Activated T-cell treated with anti-CD3 and anti-CD28 coated beads, Interleukin-2, amount 50 U/mL, for 24 hours (primary cell): Measurements from ENCODE around the gene SGPL1.
"Not testable (repeated sequence)": the region's sequence is repeated elsewhere in the genome, so short reads cannot be mapped to it uniquely, and the experiment has no call there.

ENCODE experiments used
- DNase-seq: peaks from one replicate; pipeline ENCODE4 v3.0.0-alpha.2; 2020
- H3K27ac Mint-ChIP-seq: 2 replicates; pipeline ENCODE4 v1.8.0; 2020; ENCODE audit warnings: mild to moderate bottlenecking, mixed read lengths
- H3K27me3 Mint-ChIP-seq: 2 replicates; pipeline ENCODE4 v1.8.0; 2020; ENCODE audit warnings: mixed read lengths
- H3K36me3 Mint-ChIP-seq: 2 replicates; pipeline ENCODE4 v1.8.0; 2020; ENCODE audit warnings: low read depth, mixed read lengths
- H3K4me1 Mint-ChIP-seq: 2 replicates; pipeline ENCODE4 v1.8.0; 2020; ENCODE audit warnings: low read depth, mixed read lengths
- H3K4me3 Mint-ChIP-seq: 2 replicates; pipeline ENCODE4 v1.8.0; 2020; ENCODE audit warnings: mild to moderate bottlenecking, moderate library complexity, mixed read lengths
- H3K9me3 Mint-ChIP-seq: 2 replicates; pipeline ENCODE4 v1.8.0; 2020; ENCODE audit warnings: mixed read lengths

SGPL1 gene

DNA sequence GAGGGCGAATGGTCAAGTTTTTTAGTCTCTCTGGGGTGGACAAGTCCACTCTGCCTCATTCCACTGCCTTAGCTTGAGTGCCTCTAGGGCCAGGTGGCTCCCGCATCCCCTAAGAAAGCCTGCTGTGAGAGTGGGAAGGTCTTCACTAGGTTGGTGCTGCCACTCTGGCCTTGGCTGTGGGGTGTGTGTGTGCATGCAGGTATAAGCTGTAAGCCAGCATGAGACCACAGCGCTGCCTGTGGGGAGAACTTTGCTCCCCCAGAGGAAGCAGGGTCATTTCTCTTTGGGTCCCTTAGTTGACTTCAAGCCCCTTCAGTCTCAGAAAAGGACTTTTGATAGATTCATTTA is 98.1 kb downstream of the SGPL1 start:
- no peaks in the 10 kb centered on the region for H3K9me3 Mint-ChIP-seq
- H3K27ac Mint-ChIP-seq: no peak overlapping the region
- no peak for DNase-seq
- no peaks in the 10 kb centered on the region for H3K36me3 Mint-ChIP-seq
- no peaks in the 10 kb centered on the region for H3K4me1 Mint-ChIP-seq
- peaks cover 12% of the 10 kb centered on the region for H3K27me3 Mint-ChIP-seq
- H3K4me3 Mint-ChIP-seq: no peak overlapping the region

DNA sequence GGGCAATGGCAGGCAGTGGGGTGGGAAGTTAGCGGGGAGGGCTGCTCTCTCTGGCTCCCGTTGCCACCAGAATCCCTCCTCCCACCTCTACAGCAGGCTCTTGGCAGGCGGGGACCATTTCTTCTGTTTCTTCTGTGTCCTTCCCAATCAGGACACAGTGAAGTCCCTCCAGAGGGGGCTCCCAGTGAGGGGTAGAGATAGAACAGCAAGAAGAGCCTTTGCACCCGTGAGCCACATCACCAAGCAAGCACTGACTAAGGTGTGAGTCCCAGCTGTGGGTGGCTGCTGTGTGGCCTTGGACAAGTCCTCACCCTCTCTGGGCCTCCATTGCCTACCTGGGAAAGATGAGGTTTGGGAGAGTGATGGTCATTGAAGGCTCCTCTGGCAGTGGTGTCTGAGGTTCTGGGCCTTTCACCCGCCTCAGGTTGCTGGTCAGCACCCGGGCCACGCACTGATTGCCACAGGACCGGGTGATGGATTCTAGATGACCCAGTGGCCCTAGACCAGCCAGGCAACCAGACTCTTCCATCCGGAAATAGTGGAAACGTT is 98.6 kb downstream of the SGPL1 start:
- Mint-ChIP-seq H3K4me3 (no peak overlapping the region), H3K27ac (no peak overlapping the region), H3K27me3 (peaks cover 12% of the 10 kb centered on the region), H3K9me3 (no peaks in the 10 kb centered on the region), H3K36me3 (no peaks in the 10 kb centered on the region), H3K4me1 (no peaks in the 10 kb centered on the region)
- DNase-seq: no peak

DNA sequence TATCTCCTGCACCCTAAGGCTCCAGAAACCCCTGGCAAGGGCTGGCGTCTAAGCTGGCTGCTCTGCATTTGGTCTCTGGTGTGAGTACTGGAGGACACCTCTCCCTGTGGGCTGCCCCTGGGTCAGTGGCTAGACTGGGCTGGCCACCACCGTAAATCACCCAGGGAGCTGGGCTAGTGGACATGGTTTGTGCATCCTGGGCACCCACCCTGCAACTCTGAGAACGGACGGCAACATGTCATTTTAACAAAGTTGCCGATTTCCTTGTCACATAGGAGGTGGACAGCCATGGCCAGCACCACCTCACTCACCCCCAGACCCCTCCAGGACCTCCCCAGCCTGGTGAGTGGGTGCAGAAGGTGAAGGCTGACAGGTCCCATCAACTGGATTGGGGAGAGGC is 99.5 kb downstream of the SGPL1 start:
- H3K4me3 Mint-ChIP-seq: no peak overlapping the region
- H3K36me3 Mint-ChIP-seq: no peaks in the 10 kb centered on the region
- no peaks in the 10 kb centered on the region for H3K9me3 Mint-ChIP-seq
- no peak for DNase-seq
- no peaks in the 10 kb centered on the region for H3K4me1 Mint-ChIP-seq
- H3K27me3 Mint-ChIP-seq: peaks cover 18% of the 10 kb centered on the region
- no peak overlapping the region for H3K27ac Mint-ChIP-seq

DNA sequence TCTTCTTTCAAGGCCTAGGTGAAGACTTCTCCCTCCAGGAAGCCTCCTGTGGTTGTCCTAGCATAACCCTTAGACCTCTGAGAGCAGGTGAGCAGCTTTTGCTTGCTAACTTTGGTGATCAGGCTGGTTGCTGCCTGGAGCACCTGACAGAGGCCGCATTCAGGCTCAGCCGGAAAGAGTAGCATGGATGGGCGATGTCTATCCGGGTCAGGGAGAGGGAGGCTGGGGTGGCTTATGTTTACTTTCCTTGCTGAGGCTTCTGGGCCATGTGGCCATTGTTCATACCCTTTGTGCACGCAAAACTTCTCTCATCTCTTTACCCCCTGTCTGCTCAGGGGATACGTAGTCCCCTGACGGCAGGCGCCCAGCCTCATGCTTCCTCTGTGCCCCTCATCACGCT is 100.1 kb downstream of the SGPL1 start:
- no peaks in the 10 kb centered on the region for H3K9me3 Mint-ChIP-seq
- no peak for DNase-seq
- H3K4me3 Mint-ChIP-seq: no peak overlapping the region
- peaks cover 19% of the 10 kb centered on the region for H3K27me3 Mint-ChIP-seq
- H3K4me1 Mint-ChIP-seq: no peaks in the 10 kb centered on the region
- no peaks in the 10 kb centered on the region for H3K36me3 Mint-ChIP-seq
- H3K27ac Mint-ChIP-seq: peak overlapping the region; percentile 61

DNA sequence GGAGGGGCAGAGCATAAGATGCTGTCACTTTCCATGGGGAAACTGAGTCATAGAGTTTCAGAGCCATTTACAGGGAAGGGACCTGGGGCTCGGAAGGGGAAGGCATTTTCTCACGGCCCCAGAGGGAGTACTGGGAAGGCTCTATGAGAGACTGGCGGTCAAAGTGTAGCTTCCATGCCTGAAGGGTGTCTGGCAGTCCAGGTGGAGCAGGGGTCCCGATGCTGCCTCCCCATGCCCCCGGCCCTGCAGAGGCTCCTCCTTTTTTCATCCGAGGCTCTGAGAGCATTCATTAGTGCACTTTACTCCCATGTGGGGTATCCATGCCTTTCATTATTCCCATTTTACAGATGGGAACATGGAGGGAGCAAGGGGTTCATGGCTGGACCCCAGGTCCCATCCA is 100.5 kb downstream of the SGPL1 start:
- Mint-ChIP-seq H3K36me3 (no peaks in the 10 kb centered on the region), H3K9me3 (no peaks in the 10 kb centered on the region), H3K4me1 (no peaks in the 10 kb centered on the region)

DNA sequence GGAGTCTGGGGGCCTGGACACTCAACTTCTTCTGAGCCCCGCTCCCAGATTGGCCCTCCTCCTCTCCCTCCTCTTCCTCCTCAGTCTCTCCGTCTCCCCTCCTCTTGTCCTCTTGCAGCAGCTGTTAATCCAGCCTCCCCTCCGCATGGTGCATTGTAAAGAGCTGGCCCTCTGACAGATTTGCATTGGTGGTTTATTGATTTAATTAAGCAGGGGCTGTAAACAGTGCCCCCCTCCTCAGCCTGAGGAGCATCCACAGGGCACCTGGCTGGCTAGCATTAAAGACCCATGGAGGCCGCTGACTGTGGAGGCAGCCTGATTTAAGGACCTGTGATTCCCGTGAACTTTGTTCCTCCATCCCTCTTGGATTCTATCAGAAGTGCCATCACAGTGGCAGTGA is 101.5 kb downstream of the SGPL1 start:
- Mint-ChIP-seq H3K27ac (no peak overlapping the region), H3K36me3 (no peaks in the 10 kb centered on the region), H3K4me1 (no peaks in the 10 kb centered on the region), H3K9me3 (no peaks in the 10 kb centered on the region), H3K4me3 (no peak overlapping the region), H3K27me3 (peaks cover 28% of the 10 kb centered on the region)
- DNase-seq: no peak

More for the DNA sequence above, 100.5 kb downstream of the SGPL1 start:
- Mint-ChIP-seq H3K4me3 (no peak overlapping the region), H3K27me3 (peaks cover 22% of the 10 kb centered on the region), H3K27ac (no peak overlapping the region)
- DNase-seq: no peak

DNA sequence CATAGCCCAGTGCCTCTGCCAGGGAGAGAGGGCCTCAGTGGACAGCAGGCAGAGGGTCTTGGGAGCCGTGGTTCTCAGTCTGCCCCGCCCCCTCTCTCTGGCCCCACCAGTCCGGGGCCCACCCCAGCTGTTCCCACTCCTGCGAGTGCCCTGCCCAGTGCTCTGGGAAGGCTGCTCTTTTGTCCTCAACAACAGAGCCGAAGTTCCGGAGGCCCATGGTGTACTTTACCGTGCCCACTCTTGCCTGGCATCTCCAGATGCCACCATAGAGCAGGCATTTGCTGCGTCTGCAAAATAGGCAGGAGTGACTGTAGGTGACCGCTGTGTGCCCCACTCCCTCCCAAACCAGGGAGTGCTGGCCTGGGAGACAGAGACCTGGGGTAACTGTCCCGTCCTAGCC is 101.9 kb downstream of the SGPL1 start:
- Mint-ChIP-seq H3K4me3 (no peak overlapping the region), H3K36me3 (no peaks in the 10 kb centered on the region), H3K4me1 (no peaks in the 10 kb centered on the region), H3K9me3 (no peaks in the 10 kb centered on the region), H3K27ac (no peak overlapping the region), H3K27me3 (peaks cover 28% of the 10 kb centered on the region)
- DNase-seq: no peak

DNA sequence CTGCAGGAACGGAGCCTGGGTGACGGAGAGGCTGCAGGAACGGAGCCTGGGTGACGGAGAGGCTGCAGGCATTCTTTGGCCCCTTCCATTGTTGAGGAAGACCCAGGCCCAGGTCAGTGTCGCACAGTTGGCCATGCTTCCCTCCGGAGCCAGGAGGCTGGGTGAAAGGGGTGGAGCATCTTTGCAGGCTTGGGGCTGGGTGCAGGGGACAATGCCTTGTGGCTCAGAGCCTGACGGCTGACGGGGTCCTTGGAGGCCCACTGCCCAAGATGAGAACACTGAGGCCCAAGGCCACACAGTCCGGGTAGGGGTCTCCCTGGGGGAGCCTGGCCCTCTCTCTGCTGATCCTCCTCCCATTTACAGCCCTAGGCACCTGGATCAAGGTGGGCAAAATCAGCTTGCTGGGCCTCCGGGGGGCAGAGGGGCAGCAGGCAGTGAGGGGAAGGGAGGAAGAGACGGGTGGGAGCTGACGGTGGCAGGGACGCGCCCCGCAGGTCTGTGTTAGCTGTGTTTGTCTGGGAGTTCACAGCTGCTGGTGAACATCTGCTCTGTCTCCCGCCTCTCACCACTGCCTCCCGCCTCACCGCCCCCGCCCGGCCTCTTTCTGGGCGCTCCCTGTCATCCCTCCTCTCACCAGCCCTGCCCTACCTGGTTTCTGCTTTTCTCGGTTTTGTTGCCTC is 103.2 kb downstream of the SGPL1 start:
- no peak overlapping the region for H3K27ac Mint-ChIP-seq
- peaks cover 31% of the 10 kb centered on the region for H3K27me3 Mint-ChIP-seq
- no peaks in the 10 kb centered on the region for H3K36me3 Mint-ChIP-seq
- no peak overlapping the region for H3K4me3 Mint-ChIP-seq
- no peaks in the 10 kb centered on the region for H3K4me1 Mint-ChIP-seq
- DNase-seq: no peak
- H3K9me3 Mint-ChIP-seq: no peaks in the 10 kb centered on the region

DNA sequence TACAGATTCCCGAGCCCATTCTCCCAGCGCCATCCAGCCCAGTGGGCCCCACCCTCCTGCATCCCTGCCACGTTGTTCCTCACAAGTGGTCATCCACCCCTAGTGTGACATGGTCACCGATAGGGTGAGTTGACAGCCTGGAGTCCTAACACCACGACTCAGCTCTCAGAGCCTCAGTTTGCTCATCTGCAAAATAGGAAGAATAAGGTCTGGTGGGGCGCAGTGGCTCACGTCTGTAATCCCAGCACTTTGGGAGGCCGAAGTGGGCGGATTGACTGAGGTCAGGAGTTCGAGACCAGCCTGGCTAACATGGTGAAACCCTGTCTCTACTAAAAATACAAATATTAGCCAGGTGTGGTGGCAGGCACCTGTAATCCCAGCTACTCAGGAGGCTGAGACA is 104.2 kb downstream of the SGPL1 start:
- peaks cover 35% of the 10 kb centered on the region for H3K27me3 Mint-ChIP-seq
- H3K9me3 Mint-ChIP-seq, DNase-seq, H3K36me3 Mint-ChIP-seq, H3K27ac Mint-ChIP-seq, H3K4me1 Mint-ChIP-seq, H3K4me3 Mint-ChIP-seq: not testable (repeated sequence)

DNA sequence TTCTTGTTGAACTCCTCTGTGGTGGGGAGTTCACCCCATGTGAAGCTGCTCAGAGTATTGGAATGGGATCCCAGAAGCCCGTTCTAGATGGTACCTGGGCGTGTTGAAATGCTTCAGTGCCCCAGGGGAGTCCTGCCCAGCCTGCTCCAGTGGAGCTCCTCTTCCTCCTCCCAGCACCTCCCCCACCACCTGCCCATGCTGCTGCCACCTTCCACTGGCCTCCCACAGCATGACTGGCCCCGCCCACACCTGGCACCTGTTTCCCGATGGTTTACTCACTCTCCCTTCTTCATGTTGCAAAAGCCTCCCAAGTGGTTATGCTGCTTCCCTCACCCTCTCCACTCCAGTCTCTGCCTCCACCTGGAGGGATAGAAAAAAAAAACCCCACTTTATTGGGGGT is 104.8 kb downstream of the SGPL1 start:
- H3K27me3 Mint-ChIP-seq: peaks cover 34% of the 10 kb centered on the region

DNA sequence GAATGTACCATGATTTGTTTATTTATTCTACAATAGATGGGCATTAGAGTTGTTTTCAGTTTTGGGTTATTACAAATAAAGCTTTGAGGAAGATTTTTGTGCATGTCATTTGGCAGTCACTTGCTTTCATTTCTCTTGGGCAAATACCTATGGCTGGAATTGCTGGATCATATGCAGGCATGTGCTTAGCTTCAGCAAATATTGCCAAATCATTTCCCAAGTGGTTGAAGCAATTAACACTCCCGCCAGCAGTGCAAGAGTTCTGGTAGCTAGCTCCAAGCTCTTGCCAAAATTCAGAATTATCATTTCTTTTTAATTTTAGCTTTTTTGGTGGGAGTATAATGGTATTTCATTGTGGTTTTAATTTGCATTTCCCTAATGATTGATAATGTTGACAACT is 105.5 kb downstream of the SGPL1 start:
- H3K27ac Mint-ChIP-seq: no peak overlapping the region
- H3K4me1 Mint-ChIP-seq: peaks cover 2% of the 10 kb centered on the region
- no peak overlapping the region for H3K4me3 Mint-ChIP-seq
- no peak for DNase-seq
- no peaks in the 10 kb centered on the region for H3K36me3 Mint-ChIP-seq
- no peaks in the 10 kb centered on the region for H3K9me3 Mint-ChIP-seq
- H3K27me3 Mint-ChIP-seq: peaks cover 31% of the 10 kb centered on the region

More for the DNA sequence above, 104.8 kb downstream of the SGPL1 start:
- Mint-ChIP-seq H3K27ac (no peak overlapping the region), H3K9me3 (no peaks in the 10 kb centered on the region), H3K4me3 (no peak overlapping the region), H3K4me1 (peaks cover 2% of the 10 kb centered on the region), H3K36me3 (no peaks in the 10 kb centered on the region)
- DNase-seq: no peak

DNA sequence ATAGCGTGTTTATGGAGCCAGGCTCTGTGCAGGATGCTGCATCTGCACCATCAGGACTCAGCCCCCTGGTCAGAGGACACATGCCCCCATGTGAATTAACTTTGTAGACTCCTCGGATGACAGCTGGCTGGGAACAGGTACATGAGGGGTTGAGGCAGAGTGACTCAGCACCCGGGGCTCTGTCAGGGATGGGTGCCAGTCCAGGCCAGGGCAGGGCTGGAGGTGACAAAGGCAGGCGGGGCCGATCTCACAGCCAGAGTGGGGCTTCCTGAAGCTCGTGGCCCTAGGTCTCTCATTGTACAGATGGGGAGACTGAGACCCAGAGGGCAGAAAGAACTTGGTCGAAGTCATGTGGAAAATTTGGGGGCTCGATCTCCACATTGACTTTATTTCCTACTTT is 107.9 kb downstream of the SGPL1 start:
- Mint-ChIP-seq H3K27ac (no peak overlapping the region), H3K4me1 (peaks cover 2% of the 10 kb centered on the region), H3K9me3 (no peaks in the 10 kb centered on the region), H3K27me3 (peaks cover 23% of the 10 kb centered on the region), H3K36me3 (no peaks in the 10 kb centered on the region), H3K4me3 (no peak overlapping the region)
- DNase-seq: no peak

DNA sequence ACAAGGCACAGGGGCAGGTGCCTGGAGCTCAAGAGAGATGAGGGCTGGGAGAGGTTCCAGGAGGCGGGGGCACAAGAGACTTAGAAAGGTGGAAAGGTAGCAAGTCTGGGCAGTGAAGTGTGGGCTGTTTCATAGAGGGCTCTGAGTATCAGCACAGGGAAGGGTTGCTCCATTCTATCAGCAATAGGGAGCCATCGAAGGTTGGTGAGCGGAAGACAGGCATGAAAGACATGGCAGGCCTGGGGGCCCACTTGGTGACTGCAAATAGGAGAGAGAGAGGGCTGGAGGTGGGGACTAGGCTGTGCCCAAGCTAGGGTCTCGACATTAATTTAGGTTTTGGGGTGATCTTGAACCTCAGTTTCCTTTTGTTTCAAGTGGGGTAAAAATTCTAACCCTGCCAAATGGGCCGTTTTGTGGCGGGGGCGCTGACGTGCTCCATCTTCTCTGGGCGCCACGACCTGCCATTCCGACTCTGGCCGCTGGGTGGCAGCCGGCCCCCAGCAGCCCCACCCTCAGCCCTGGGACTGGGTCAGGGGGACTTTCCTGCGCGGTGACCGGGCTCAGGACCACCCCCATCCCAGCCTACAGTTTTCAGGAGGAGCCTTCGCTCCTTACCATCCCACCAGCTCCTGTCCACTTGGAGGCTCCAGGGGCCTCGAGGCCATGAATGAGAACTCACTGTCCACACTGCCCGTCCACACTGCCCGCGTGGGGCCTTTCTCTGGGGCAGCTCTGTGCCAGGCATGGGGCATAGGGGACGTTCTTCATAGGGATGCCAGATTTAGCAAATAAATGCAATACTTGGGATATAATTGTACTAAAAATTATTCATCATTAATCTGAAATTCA is 109.9 kb downstream of the SGPL1 start:
- no peaks in the 10 kb centered on the region for H3K9me3 Mint-ChIP-seq
- DNase-seq: peak; percentile 77
- H3K27me3 Mint-ChIP-seq: peaks cover 16% of the 10 kb centered on the region
- H3K4me1 Mint-ChIP-seq: peaks cover 2% of the 10 kb centered on the region
- no peak overlapping the region for H3K27ac Mint-ChIP-seq
- no peaks in the 10 kb centered on the region for H3K36me3 Mint-ChIP-seq
- H3K4me3 Mint-ChIP-seq: no peak overlapping the region

DNA sequence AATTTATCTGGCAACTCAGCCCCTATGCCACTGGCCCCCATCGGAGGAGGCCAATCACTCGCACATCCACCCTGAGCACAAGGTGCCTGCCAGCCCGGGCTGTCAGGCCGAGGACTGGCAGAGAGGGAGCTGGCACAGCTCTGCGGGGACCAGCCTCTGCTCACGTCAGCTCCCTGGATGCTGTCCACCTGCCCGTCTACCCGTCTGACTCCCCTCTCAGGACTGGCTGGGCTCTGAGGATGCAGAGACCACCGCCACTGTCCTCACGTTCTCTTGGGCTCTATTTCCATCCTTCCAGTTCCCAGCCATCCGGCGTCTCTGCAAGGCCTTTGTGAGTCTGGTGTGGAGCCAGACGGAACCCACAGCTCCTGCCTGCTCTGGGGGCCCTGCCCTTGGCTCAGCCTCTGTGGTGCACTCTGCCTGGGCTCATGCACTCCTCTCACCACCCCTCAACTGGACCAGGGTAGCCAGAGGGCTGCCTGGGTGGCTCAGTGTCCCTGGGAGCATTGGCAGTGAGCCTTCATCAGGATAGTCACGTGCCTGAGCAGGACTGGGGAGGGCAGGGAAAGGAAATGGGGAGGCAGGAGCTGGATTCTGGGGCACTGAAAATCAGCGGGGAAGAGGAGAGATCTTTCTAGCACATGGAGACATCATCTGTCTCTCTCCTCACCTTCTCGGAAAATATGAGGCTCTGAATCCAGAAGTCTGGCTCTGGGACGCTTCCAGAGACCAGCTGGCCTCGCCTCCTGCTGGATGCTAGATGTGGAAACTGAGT is 110.7 kb downstream of the SGPL1 start:
- Mint-ChIP-seq H3K4me1 (peaks cover 2% of the 10 kb centered on the region), H3K4me3 (no peak overlapping the region), H3K9me3 (no peaks in the 10 kb centered on the region), H3K27ac (no peak overlapping the region), H3K36me3 (no peaks in the 10 kb centered on the region), H3K27me3 (peaks cover 12% of the 10 kb centered on the region)
- DNase-seq: no peak
